ENCODE results near the gene PLIN5. TPM values are rescaled to one million over a fixed set of nuclear protein-coding genes. Genes with fewer than 3 reads are reported as not detected.

The PLIN5 gene
- total and polyA plus RNA-seq, 2 experiments from 2014 or later, result 5.8 to 6.4 TPM

DNA sequence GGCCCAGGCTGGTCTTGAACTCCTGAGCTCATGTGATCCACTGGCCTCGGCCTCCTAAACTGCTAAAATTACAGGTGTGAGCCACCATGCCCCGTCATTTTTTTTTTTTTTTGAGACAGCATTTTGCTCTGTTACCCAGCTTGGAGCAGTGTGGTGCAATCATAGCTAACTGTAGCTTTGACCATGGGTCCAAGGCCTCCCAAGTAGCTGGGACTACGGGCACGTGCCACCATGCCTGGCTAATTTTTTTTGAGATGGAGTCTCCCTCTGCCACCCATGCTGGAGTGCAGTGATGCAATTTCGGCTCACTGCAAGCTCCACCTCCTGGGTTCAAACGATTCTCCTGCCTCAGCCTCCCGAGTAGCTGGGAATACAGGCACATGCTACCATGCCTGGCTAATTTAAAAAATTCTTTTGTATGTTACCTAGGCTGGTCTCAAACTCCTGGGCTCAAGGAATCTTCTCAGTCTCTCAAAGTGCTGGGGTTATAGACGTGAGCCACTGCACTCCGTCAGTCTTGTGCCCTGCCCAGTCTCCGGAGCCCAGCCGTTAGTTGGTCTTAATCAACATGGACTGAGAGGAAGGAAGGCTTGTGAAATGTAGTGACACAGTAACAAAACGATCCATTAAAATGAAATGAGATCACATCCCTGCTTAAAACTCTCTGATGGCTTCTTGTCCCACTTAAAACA, 6.2 kb upstream of the PLIN5 start:
- no peak overlapping the region for H2AFZ ChIP-seq
- no peaks in the 10 kb centered on the region for H3K27me3 ChIP-seq
- H3K4me1 ChIP-seq (ENCODE audit: insufficient read depth), result no peaks in the 10 kb centered on the region
- H3K27ac ChIP-seq, result no peak overlapping the region
- no peak for TF ChIP-seq EZH2phosphoT487 (IDR thresholded peaks at IDR 0.05; ENCODE audit: low read depth, severe bottlenecking, unreplicated experiment)
- H3K79me2 ChIP-seq, result no peaks in the 10 kb centered on the region
- H3K9me2 ChIP-seq (replicated peaks; ENCODE audit: insufficient read depth), result no peaks in the 10 kb centered on the region
- H3K36me3 ChIP-seq (replicated peaks; ENCODE audit: insufficient read depth, low read depth), result no peaks in the 10 kb centered on the region
- H3K4me2 ChIP-seq, result no peak overlapping the region
- no peak overlapping the region for H3K4me3 ChIP-seq
- H4K20me1 ChIP-seq (ENCODE audit: insufficient read depth, poor library complexity, severe bottlenecking), result no peaks in the 10 kb centered on the region
- H3K9me3 ChIP-seq (ENCODE audit: low read depth), result no peaks in the 10 kb centered on the region
- no peak for DNase-seq (ENCODE audit: low spot score)
- WGBS (ENCODE audit: low lambda C conversion rate, missing lambda C conversion rate), result 85% methylated on average over 12 of the region's 12 CpGs

DNA sequence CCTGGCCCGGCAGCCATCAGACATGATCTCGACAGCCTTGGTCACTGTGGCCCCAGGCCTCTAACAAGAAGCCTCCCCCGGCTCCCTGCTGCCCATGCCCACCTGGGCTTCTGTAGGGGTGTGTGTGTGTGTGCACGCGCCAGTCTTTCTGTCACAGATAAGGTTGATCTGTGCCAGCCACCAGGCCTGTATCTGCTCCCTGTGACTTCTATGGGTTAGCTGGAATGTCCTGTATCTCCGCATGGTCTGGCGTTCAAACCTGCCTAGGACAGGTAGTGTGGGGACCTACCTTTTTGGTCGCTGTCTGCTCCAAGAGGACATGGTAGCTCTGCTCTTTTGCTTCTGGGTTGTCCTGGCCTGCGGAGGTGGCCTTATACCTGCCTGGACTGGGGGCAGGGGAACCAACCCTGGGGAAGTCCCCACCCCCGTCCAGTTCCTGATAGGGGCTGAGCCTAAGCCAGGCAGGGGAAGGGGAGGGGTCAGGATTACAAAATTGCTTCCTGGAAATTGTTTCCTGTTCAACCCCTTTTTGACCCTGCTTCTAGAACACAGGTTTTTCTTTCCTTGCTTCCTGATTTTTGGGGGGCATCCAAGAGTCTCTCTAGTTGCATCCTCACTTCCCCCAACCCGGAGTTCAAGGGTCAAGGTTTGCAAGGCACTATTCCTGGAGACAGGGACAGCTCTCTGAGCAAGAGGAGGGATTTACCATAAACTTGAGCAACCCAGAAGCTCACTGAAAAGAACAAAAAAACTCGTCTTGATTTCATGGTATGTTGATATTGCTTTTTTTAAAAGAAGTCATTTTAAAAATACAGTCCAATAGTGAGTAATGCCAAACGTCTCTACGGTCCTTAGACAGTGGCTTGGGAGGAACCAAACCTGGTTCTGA, 4.9 kb upstream of the PLIN5 start, which contains the start of gene LRG1:
Gene LRG1, minus strand, starts transcription at position 344 of the 889 bp plus-strand sequence. Its CDS starts 23 bp downstream, at position 321.
- H3K27ac ChIP-seq, result peak within 1 kb of the TSS; percentile 30
- H3K4me3 ChIP-seq, result no peak within 1 kb of the TSS
- H3K9me3 ChIP-seq (ENCODE audit: low read depth), result no peaks in the 10 kb centered on the region
- peak; percentile 73 for DNase-seq (ENCODE audit: low spot score)
- H2AFZ ChIP-seq, result peak within 1 kb of the TSS; percentile 46
- no peaks in the 10 kb centered on the region for H3K4me1 ChIP-seq (ENCODE audit: insufficient read depth)
- H3K79me2 ChIP-seq, result no peaks in the 10 kb centered on the region
- H3K36me3 ChIP-seq (replicated peaks; ENCODE audit: insufficient read depth, low read depth), result no peaks in the 10 kb centered on the region
- H4K20me1 ChIP-seq (ENCODE audit: insufficient read depth, poor library complexity, severe bottlenecking), result no peaks in the 10 kb centered on the region
- TF ChIP-seq EZH2phosphoT487 (IDR thresholded peaks at IDR 0.05; ENCODE audit: low read depth, severe bottlenecking, unreplicated experiment), result no peak
- TF ChIP-seq, protein P1, sequence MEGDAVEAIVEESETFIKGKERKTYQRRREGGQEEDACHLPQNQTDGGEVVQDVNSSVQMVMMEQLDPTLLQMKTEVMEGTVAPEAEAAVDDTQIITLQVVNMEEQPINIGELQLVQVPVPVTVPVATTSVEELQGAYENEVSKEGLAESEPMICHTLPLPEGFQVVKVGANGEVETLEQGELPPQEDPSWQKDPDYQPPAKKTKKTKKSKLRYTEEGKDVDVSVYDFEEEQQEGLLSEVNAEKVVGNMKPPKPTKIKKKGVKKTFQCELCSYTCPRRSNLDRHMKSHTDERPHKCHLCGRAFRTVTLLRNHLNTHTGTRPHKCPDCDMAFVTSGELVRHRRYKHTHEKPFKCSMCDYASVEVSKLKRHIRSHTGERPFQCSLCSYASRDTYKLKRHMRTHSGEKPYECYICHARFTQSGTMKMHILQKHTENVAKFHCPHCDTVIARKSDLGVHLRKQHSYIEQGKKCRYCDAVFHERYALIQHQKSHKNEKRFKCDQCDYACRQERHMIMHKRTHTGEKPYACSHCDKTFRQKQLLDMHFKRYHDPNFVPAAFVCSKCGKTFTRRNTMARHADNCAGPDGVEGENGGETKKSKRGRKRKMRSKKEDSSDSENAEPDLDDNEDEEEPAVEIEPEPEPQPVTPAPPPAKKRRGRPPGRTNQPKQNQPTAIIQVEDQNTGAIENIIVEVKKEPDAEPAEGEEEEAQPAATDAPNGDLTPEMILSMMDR (IDR thresholded peaks at IDR 0.05; ENCODE audit: poor library complexity), result no peak
- TF ChIP-seq EZH2 (IDR thresholded peaks at IDR 0.05; ENCODE audit: borderline replicate concordance), result no peak
- WGBS (ENCODE audit: low lambda C conversion rate, missing lambda C conversion rate), result 73% methylated on average over 14 of the region's 14 CpGs
- H3K4me2 ChIP-seq, result peak within 1 kb of the TSS; percentile 42
- no peaks in the 10 kb centered on the region for H3K27me3 ChIP-seq
- H3K9me2 ChIP-seq (replicated peaks; ENCODE audit: insufficient read depth), result no peaks in the 10 kb centered on the region

DNA sequence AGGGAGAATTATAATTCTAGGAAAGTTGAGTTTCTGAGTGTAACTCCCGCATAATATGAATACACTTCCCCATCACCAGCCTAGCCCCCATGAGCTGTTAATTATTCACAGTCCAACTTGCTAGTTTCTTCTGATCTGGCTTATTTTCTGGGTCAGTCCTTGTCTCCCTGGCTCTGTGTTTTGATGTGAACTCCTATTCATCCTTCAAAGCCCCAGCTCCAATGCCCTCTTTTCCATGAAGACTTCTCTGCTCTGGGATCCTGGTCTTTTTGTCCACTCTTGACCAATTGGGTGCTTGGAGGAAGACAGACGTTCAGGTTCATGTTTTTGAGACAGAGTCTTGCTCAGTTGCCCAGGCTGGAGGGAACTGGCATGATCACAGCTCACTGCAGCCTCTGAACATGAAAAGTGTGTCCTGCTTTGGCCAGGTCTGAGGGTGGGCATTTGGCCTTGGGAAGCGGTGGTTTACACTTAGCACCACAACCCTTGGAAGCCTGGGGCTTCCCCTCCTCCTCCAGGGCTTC, 4.2 kb upstream of the PLIN5 start:
- Histone ChIP-seq H3K9me3 (ENCODE audit: low read depth) (no peaks in the 10 kb centered on the region), H3K4me2 (peak overlapping the region; percentile 42), H3K27ac (no peak overlapping the region), H3K4me1 (ENCODE audit: insufficient read depth) (no peaks in the 10 kb centered on the region), H3K4me3 (no peak overlapping the region), H2AFZ (no peak overlapping the region), H3K9me2 (replicated peaks; ENCODE audit: insufficient read depth) (no peaks in the 10 kb centered on the region), H3K79me2 (no peaks in the 10 kb centered on the region), H3K27me3 (no peaks in the 10 kb centered on the region), H4K20me1 (ENCODE audit: insufficient read depth, poor library complexity, severe bottlenecking) (no peaks in the 10 kb centered on the region), H3K36me3 (replicated peaks; ENCODE audit: insufficient read depth, low read depth) (no peaks in the 10 kb centered on the region)
- TF ChIP-seq EZH2phosphoT487 (IDR thresholded peaks at IDR 0.05; ENCODE audit: low read depth, severe bottlenecking, unreplicated experiment) (no peak), EZH2 (IDR thresholded peaks at IDR 0.05; ENCODE audit: borderline replicate concordance) (no peak)
- TF ChIP-seq, protein P1 (IDR thresholded peaks at IDR 0.05; ENCODE audit: poor library complexity), result no peak
- DNase-seq (ENCODE audit: low spot score), result peak; percentile 3
- 85% methylated on average over 3 of the region's 3 CpGs for WGBS (ENCODE audit: low lambda C conversion rate, missing lambda C conversion rate)
